ENCODE results near the gene PTGDR.

DNA sequence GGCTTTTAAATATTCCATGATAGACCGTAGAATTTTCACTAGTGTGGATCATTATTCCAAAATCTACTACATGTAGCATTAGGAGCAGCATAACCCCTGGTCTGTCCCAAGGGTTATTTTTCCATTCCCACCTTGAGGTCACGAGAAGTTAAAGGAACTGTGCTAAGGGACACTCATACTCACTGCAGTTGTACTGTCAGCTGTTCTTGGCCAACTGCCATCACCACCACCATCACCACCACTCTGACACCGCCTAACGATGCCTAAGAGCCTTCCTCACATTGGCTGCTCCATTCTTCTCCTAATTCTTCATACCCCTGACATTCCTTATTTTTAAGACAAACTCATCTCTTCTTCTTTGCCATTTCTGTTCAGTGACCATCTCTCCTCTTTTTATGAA is 13.4 kb upstream of the PTGDR start:
- TF ChIP-seq RFX5 (IDR thresholded peaks at IDR 0.05) (no peak), RAD21 (conservative IDR thresholded peaks at IDR 0.05 in 1 of 2, IDR thresholded peaks at IDR 0.05 in 1 of 2) (no peak), TFCP2L1 (CRISPR knock-in tag; IDR thresholded peaks at IDR 0.05) (no peak), POLR2A (IDR thresholded peaks at IDR 0.05; ENCODE audit: low read length) (no peak), MAZ (IDR thresholded peaks at IDR 0.05; ENCODE audit: borderline replicate concordance, low read depth, low read length) (no peak), BHLHE40 (IDR thresholded peaks at IDR 0.05; ENCODE audit: low read depth, low read length) (no peak), EP300 (IDR thresholded peaks at IDR 0.05) (no peak), MAFK (IDR thresholded peaks at IDR 0.05; ENCODE audit: partially characterized antibody) (no peak)
- TF ChIP-seq, protein P1, sequence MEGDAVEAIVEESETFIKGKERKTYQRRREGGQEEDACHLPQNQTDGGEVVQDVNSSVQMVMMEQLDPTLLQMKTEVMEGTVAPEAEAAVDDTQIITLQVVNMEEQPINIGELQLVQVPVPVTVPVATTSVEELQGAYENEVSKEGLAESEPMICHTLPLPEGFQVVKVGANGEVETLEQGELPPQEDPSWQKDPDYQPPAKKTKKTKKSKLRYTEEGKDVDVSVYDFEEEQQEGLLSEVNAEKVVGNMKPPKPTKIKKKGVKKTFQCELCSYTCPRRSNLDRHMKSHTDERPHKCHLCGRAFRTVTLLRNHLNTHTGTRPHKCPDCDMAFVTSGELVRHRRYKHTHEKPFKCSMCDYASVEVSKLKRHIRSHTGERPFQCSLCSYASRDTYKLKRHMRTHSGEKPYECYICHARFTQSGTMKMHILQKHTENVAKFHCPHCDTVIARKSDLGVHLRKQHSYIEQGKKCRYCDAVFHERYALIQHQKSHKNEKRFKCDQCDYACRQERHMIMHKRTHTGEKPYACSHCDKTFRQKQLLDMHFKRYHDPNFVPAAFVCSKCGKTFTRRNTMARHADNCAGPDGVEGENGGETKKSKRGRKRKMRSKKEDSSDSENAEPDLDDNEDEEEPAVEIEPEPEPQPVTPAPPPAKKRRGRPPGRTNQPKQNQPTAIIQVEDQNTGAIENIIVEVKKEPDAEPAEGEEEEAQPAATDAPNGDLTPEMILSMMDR (IDR thresholded peaks at IDR 0.05), result no peak

All from A549 (cell line).